Tibial artery (tissue), 4 donors: ENCODE data around the gene MYBPH.

ENCODE experiments used
- DNase-seq, 2 donors: peaks; one replicate each; pipeline ENCODE4 v3.0.0-alpha.2; 2019
- H3K27ac ChIP-seq, 2 donors: fragments of 200-600 bp; sonication (generic) in 1 of 2; 1 replicate in 1 of 2; 2 replicates in 1 of 2; pipeline ENCODE4 v1.5.1; 2018 to 2019; ENCODE audit warnings: mild to moderate bottlenecking in 1 of 2
- H3K27me3 ChIP-seq, 2 donors: fragments of 200-600 bp; sonication (generic) in 1 of 2; one replicate each; pipeline versions ENCODE4 v1.5.1 to v1.6.0; 2016 to 2019
- H3K36me3 ChIP-seq, 3 donors: fragments of 200-600 bp; sonication (generic) in 2 of 3; one replicate each; pipeline ENCODE4 v1.5.1; 2016 to 2019; ENCODE audit warnings: mild to moderate bottlenecking in 2 of 3
- H3K4me1 ChIP-seq, 4 donors: fragments of 200-600 bp; sonication (generic) in 2 of 4; 1 replicate in 3 of 4; 2 replicates in 1 of 4; pipeline ENCODE4 v1.5.1; 2016 to 2019
- H3K4me3 ChIP-seq, 2 donors: fragments of 200-600 bp; sonication (generic) in 1 of 2; 1 replicate in 1 of 2; 2 replicates in 1 of 2; pipeline ENCODE4 v1.5.1; 2018 to 2019; ENCODE audit warnings: mild to moderate bottlenecking in 2 of 2
- H3K9me3 ChIP-seq, 3 donors: fragments of 200-600 bp; sonication (generic) in 1 of 3; one replicate each; pipeline ENCODE4 v1.5.1; 2016 to 2019
- intact Hi-C: fragments of 100-400 bp; cut with DNase I; formaldehyde crosslinking; loops from one replicate; pipeline ENCODE4 v1.15.0; 2023; ENCODE audit warnings: low total_unique reads
- TF ChIP-seq, protein P1 (sequence below), 2 experiments: fragments of 200-600 bp in 1 of 2; fragments of 450-650 bp in 1 of 2; IDR thresholded peaks; one replicate each; pipeline ENCODE4 v1.5.1; 2017 to 2019; ENCODE audit warnings: antibody characterized with exemption in 2 of 2, mild to moderate bottlenecking in 1 of 2, moderate library complexity in 1 of 2

The MYBPH gene

GRCh38 chr1:203167913-203168200, 7.8 kb downstream of the MYBPH start:
- Histone ChIP-seq H3K27me3 (peaks cover 0 to 37% of the 10 kb centered on the region in 2 donors), H3K9me3 (no peaks in the 10 kb centered on the region), H3K36me3 (peaks cover 0 to 5% (median 0%) of the 10 kb centered on the region in 3 donors), H3K4me1 (no peaks in the 10 kb centered on the region), H3K4me3 (no peak overlapping the region), H3K27ac (no peak overlapping the region)
- intact Hi-C loops: no loop called here
- no peak for DNase-seq
- TF ChIP-seq, protein P1, sequence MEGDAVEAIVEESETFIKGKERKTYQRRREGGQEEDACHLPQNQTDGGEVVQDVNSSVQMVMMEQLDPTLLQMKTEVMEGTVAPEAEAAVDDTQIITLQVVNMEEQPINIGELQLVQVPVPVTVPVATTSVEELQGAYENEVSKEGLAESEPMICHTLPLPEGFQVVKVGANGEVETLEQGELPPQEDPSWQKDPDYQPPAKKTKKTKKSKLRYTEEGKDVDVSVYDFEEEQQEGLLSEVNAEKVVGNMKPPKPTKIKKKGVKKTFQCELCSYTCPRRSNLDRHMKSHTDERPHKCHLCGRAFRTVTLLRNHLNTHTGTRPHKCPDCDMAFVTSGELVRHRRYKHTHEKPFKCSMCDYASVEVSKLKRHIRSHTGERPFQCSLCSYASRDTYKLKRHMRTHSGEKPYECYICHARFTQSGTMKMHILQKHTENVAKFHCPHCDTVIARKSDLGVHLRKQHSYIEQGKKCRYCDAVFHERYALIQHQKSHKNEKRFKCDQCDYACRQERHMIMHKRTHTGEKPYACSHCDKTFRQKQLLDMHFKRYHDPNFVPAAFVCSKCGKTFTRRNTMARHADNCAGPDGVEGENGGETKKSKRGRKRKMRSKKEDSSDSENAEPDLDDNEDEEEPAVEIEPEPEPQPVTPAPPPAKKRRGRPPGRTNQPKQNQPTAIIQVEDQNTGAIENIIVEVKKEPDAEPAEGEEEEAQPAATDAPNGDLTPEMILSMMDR (IDR thresholded peaks at IDR 0.05): no peak

DNA sequence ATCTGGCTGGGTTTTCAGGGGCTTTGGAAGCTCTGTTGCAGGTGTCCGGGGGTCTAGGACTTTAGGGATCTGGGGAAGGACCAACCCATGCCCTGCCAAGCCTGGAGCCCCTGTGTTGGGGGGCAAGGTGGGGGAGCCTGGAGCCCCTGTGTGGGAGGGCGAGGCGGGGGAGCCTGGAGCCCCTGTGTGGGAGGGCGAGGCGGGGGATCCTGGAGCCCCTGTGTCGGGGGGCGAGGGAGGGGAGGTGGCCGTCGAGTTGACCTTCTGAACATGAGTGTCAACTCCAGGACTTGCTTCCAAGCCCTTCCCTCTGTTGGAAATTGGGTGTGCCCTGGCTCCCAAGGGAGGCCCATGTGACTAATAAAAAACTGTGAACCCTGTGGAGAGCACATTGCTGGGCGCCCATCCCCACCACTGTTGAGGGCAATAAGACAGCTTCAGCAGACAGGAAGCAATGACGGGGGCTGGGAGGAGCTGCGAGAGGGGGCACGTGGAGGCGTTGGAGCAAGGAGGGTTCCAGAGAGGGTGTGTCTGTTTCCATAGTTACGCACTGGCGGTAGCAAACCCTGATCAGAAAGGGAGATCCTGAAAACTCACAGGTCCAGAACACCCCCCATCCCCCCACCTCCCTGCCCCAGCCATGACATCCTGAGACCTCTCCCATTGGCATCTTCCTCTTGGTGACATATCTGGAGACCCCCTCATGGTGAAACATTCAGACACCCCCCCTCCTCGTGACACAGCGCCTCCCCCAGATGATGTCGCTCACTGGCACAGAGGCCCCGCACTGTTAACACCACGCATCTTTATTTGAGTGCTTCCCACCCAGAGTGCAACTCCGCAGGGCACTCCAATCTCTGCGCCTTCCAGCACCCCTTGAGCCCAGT, 8.4 kb downstream of the MYBPH start:
- H3K27me3 ChIP-seq: peaks cover 0 to 40% of the 10 kb centered on the region in 2 donors
- TF ChIP-seq, protein P1 (IDR thresholded peaks at IDR 0.05): no peak
- no peaks in the 10 kb centered on the region for H3K4me1 ChIP-seq
- H3K4me3 ChIP-seq: no peak overlapping the region
- intact Hi-C loops: no loop called here
- H3K36me3 ChIP-seq: peaks cover 0 to 5% (median 0%) of the 10 kb centered on the region in 3 donors
- no peaks in the 10 kb centered on the region for H3K9me3 ChIP-seq
- DNase-seq: no peak
- no peak overlapping the region for H3K27ac ChIP-seq

DNA sequence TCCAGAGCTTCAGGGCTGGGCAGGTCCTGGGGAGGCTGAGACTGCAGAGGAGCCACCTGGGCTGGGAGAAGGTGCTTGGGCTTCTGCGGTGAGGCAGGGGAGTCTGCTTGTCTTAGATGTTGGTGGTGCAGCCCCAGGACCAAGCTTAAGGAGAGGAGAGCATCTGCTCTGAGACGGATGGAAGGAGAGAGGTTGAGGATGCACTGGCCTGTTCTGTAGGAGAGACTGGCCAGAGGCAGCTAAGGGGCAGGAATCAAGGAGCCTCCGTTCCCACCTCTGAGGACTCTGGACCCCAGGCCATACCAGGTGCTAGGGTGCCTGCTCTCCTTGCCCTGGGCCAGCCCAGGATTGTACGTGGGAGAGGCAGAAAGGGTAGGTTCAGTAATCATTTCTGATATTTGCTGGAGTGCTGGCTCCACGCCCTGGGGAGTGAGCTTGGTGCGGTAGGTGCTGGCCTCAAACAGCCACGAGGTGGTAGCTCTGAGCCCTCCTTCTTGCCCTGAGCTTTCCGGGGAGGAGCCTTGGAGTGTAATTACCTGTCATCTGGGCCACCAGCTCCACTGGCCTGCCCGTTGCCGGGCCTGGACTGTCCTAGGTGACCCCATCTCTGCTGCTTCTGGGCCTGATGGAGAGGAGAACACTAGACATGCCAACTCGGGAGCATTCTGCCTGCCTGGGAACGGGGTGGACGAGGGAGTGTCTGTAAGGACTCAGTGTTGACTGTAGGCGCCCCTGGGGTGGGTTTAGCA, 9.3 kb downstream of the MYBPH start:
- H3K27ac ChIP-seq: no peak overlapping the region
- DNase-seq: no peak

GRCh38 chr1:203165800-203166161, 9.8 kb downstream of the MYBPH start:
- Histone ChIP-seq H3K36me3 (peaks cover 0 to 5% (median 0%) of the 10 kb centered on the region in 3 donors), H3K27me3 (peaks cover 0 to 43% of the 10 kb centered on the region in 2 donors), H3K27ac (no peak overlapping the region), H3K4me1 (no peaks in the 10 kb centered on the region), H3K4me3 (no peak overlapping the region), H3K9me3 (no peaks in the 10 kb centered on the region)
- no peak for DNase-seq
- TF ChIP-seq, protein P1 (IDR thresholded peaks at IDR 0.05): no peak
- intact Hi-C loops: no loop called here

More for the DNA sequence above, 9.3 kb downstream of the MYBPH start:
- Histone ChIP-seq H3K4me1 (no peaks in the 10 kb centered on the region), H3K36me3 (peaks cover 0 to 5% (median 0%) of the 10 kb centered on the region in 3 donors), H3K4me3 (no peak overlapping the region), H3K27me3 (peaks cover 0 to 43% of the 10 kb centered on the region in 2 donors), H3K9me3 (no peaks in the 10 kb centered on the region)
- TF ChIP-seq, protein P1 (IDR thresholded peaks at IDR 0.05): no peak
- intact Hi-C loops: no loop called here

- H3K36me3 ChIP-seq: peaks cover 0 to 5% (median 0%) of the 10 kb centered on the region in 3 donors
- H3K27me3 ChIP-seq: peaks cover 0 to 43% of the 10 kb centered on the region in 2 donors
- no peaks in the 10 kb centered on the region for H3K9me3 ChIP-seq
- no peak for DNase-seq
- no peak overlapping the region for H3K4me3 ChIP-seq
- H3K27ac ChIP-seq: no peak overlapping the region
- TF ChIP-seq, protein P1 (IDR thresholded peaks at IDR 0.05): no peak
- intact Hi-C loops: no loop called here
- no peaks in the 10 kb centered on the region for H3K4me1 ChIP-seq
Observed at GRCh38 chr1:203165101-203165799, 10.4 kb downstream of the MYBPH start.
